Measurements from ENCODE around the gene LCOR. TPM values are rescaled to one million over a fixed set of nuclear protein-coding genes. Genes with fewer than 3 reads are reported as not detected.

Gene LCOR
- total and polyA plus RNA-seq, 2 of the 13 experiments (the other 11 are each of a cell fraction or from before 2014, with no cell fraction given): 12.4 to 23.7 TPM

DNA sequence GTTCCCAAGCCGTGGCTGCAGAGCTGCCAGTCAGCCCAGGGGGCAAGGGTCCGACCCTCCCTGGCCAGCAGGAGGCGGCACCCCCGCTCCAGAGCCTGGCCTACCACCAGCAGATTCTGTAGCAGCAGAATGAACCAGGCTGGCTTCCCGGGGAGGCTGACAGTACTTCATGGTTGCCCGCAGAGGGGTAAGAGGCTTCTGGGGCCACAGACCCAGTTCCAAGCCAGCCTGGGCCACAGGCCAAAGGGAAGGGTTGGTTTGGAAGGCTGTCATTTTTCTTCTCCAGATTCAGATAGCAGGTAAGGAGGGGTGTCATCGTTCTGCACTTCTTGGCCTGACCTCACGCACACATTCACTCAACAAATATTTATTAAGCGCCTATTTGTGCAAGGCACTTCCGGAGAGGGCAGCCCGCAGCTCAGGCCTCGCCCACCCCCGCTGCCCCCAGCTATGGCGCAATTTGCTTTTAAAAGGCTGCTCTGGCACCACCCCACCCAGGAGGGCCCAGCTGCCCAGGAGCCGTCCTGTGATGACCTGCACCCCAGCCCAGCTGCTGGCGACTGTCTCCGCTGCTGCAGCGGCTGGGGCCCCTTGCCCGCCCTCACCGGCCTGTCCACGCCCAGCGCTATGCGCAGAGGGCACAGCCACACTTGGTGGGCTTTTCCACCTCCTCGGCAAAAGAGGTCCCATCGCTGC, 168.5 kb downstream of the LCOR start (continued):
- TF ChIP-seq, protein P1, sequence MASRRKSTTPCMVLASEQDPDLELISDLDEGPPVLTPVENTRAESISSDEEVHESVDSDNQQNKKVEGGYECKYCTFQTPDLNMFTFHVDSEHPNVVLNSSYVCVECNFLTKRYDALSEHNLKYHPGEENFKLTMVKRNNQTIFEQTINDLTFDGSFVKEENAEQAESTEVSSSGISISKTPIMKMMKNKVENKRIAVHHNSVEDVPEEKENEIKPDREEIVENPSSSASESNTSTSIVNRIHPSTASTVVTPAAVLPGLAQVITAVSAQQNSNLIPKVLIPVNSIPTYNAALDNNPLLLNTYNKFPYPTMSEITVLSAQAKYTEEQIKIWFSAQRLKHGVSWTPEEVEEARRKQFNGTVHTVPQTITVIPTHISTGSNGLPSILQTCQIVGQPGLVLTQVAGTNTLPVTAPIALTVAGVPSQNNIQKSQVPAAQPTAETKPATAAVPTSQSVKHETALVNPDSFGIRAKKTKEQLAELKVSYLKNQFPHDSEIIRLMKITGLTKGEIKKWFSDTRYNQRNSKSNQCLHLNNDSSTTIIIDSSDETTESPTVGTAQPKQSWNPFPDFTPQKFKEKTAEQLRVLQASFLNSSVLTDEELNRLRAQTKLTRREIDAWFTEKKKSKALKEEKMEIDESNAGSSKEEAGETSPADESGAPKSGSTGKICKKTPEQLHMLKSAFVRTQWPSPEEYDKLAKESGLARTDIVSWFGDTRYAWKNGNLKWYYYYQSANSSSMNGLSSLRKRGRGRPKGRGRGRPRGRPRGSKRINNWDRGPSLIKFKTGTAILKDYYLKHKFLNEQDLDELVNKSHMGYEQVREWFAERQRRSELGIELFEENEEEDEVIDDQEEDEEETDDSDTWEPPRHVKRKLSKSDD (CRISPR knock-in tag; IDR thresholded peaks at IDR 0.05; ENCODE audit: low read depth): 0 out of 2 replicates have a peak, but pooled peaks have one; percentile 19
- no peak for TF ChIP-seq SPEN (CRISPR knock-in tag; IDR thresholded peaks at IDR 0.05; ENCODE audit: low read depth)
- TF ChIP-seq, protein P2, sequence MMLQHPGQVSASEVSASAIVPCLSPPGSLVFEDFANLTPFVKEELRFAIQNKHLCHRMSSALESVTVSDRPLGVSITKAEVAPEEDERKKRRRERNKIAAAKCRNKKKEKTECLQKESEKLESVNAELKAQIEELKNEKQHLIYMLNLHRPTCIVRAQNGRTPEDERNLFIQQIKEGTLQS (CRISPR knock-in tag; IDR thresholded peaks at IDR 0.05): 0 out of 2 replicates have a peak, but pooled peaks have one; percentile 7
- peak; percentile 85 for TF ChIP-seq CEBPG (CRISPR knock-in tag; IDR thresholded peaks at IDR 0.05)
- TF ChIP-seq, protein P3, sequence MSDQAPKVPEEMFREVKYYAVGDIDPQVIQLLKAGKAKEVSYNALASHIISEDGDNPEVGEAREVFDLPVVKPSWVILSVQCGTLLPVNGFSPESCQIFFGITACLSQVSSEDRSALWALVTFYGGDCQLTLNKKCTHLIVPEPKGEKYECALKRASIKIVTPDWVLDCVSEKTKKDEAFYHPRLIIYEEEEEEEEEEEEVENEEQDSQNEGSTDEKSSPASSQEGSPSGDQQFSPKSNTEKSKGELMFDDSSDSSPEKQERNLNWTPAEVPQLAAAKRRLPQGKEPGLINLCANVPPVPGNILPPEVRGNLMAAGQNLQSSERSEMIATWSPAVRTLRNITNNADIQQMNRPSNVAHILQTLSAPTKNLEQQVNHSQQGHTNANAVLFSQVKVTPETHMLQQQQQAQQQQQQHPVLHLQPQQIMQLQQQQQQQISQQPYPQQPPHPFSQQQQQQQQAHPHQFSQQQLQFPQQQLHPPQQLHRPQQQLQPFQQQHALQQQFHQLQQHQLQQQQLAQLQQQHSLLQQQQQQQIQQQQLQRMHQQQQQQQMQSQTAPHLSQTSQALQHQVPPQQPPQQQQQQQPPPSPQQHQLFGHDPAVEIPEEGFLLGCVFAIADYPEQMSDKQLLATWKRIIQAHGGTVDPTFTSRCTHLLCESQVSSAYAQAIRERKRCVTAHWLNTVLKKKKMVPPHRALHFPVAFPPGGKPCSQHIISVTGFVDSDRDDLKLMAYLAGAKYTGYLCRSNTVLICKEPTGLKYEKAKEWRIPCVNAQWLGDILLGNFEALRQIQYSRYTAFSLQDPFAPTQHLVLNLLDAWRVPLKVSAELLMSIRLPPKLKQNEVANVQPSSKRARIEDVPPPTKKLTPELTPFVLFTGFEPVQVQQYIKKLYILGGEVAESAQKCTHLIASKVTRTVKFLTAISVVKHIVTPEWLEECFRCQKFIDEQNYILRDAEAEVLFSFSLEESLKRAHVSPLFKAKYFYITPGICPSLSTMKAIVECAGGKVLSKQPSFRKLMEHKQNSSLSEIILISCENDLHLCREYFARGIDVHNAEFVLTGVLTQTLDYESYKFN (CRISPR knock-in tag; conservative IDR thresholded peaks at IDR 0.05): peak; percentile 59
- 0 out of 2 replicates have a peak, but pooled peaks have one; percentile 34 for TF ChIP-seq ISL2 (CRISPR knock-in tag; IDR thresholded peaks at IDR 0.05)
- TF ChIP-seq ZNF674 (CRISPR knock-in tag; IDR thresholded peaks at IDR 0.05; ENCODE audit: low read depth): 0 out of 2 replicates have a peak, but pooled peaks have one; percentile 60
- TF ChIP-seq, protein P4, sequence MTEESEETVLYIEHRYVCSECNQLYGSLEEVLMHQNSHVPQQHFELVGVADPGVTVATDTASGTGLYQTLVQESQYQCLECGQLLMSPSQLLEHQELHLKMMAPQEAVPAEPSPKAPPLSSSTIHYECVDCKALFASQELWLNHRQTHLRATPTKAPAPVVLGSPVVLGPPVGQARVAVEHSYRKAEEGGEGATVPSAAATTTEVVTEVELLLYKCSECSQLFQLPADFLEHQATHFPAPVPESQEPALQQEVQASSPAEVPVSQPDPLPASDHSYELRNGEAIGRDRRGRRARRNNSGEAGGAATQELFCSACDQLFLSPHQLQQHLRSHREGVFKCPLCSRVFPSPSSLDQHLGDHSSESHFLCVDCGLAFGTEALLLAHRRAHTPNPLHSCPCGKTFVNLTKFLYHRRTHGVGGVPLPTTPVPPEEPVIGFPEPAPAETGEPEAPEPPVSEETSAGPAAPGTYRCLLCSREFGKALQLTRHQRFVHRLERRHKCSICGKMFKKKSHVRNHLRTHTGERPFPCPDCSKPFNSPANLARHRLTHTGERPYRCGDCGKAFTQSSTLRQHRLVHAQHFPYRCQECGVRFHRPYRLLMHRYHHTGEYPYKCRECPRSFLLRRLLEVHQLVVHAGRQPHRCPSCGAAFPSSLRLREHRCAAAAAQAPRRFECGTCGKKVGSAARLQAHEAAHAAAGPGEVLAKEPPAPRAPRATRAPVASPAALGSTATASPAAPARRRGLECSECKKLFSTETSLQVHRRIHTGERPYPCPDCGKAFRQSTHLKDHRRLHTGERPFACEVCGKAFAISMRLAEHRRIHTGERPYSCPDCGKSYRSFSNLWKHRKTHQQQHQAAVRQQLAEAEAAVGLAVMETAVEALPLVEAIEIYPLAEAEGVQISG (CRISPR knock-in tag; IDR thresholded peaks at IDR 0.05): peak; percentile 23; the same call in 1 of the 2 replicates
- TF ChIP-seq MED1 (CRISPR knock-in tag; IDR thresholded peaks at IDR 0.05): peak; percentile 59; the same call in 1 of the 2 replicates
- TF ChIP-seq, protein P5, sequence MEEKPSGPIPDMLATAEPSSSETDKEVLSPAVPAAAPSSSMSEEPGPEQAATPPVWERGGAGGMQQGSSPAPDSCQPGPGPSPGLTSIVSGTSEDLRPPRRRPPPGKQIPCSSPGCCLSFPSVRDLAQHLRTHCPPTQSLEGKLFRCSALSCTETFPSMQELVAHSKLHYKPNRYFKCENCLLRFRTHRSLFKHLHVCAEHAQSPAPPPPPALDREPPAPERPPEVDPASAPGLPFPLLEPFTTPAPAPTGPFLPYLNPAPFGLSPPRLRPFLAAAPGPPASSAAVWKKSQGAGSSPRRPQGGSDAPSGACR (CRISPR knock-in tag; IDR thresholded peaks at IDR 0.05): peak; percentile 54; the same call in 1 of the 2 replicates
